ENCODE data around the gene ITPK1.

- TF ChIP-seq, protein P1, sequence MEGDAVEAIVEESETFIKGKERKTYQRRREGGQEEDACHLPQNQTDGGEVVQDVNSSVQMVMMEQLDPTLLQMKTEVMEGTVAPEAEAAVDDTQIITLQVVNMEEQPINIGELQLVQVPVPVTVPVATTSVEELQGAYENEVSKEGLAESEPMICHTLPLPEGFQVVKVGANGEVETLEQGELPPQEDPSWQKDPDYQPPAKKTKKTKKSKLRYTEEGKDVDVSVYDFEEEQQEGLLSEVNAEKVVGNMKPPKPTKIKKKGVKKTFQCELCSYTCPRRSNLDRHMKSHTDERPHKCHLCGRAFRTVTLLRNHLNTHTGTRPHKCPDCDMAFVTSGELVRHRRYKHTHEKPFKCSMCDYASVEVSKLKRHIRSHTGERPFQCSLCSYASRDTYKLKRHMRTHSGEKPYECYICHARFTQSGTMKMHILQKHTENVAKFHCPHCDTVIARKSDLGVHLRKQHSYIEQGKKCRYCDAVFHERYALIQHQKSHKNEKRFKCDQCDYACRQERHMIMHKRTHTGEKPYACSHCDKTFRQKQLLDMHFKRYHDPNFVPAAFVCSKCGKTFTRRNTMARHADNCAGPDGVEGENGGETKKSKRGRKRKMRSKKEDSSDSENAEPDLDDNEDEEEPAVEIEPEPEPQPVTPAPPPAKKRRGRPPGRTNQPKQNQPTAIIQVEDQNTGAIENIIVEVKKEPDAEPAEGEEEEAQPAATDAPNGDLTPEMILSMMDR (IDR thresholded peaks at IDR 0.05) = no peak
- TF ChIP-seq POLR2A (IDR thresholded peaks at IDR 0.05) = no peak
Observed at GRCh38 chr14:93091666-93092065, 24.1 kb downstream of the ITPK1 start.
